ENCODE data around the gene FRMD3.

FRMD3 gene

DNA sequence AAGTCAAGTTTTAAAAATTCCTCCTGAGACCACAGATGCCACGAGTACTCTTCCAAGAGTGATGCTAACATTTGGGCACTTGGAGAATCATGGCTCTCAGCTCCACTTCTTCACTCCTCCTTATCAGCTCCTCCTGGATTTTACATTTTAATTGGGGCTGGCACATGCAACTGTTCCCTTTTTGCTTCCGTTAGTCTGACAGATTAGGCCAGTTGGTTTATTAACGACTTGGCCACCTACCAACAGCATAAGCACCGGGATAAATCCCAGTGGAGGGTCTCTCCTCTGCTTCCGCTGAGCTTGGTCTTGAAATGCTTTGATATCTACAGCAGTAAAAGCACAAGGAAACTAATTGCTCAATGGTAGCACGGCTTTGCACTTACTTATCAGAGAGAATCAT, 340.6 kb downstream of the FRMD3 start:
- Histone ChIP-seq H3K4me1 (ENCODE audit: control insufficient read depth, insufficient read depth, low read length) (no peaks in the 10 kb centered on the region), H3K27me3 (ENCODE audit: control insufficient read depth, insufficient read depth, low read length) (peaks cover 11% of the 10 kb centered on the region), H3K36me3 (ENCODE audit: control insufficient read depth, insufficient read depth, low read length) (no peaks in the 10 kb centered on the region), H3K4me3 (ENCODE audit: low read length) (no peak overlapping the region), H3K9me3 (ENCODE audit: control insufficient read depth, low read length) (no peaks in the 10 kb centered on the region), H3K9ac (ENCODE audit: low read length) (no peak overlapping the region)

DNA sequence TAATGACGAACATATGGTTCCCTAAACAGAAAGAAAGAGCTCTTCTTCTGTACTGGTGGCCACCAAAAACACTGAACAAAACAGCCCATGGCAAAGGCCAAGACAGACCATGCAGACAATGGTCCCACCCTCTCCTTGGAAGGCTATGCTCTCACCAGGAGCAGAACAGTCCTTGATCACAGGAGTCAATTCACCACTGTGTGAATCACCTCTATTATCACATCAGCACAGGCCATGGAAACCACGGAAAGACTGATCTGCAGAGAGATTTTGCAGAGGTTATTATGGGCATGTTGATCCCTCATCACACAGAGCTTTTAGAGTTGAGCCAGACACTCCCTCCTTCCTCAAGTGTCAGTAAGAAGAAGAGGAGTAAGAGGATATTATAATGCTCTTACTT, 341.3 kb downstream of the FRMD3 start:
- Histone ChIP-seq H3K4me1 (ENCODE audit: control insufficient read depth, insufficient read depth, low read length) (no peaks in the 10 kb centered on the region), H3K36me3 (ENCODE audit: control insufficient read depth, insufficient read depth, low read length) (no peaks in the 10 kb centered on the region), H3K4me3 (ENCODE audit: low read length) (no peak overlapping the region), H3K9me3 (ENCODE audit: control insufficient read depth, low read length) (no peaks in the 10 kb centered on the region), H3K9ac (ENCODE audit: low read length) (no peak overlapping the region), H3K27me3 (ENCODE audit: control insufficient read depth, insufficient read depth, low read length) (peaks cover 11% of the 10 kb centered on the region)

Measured in mucosa of stomach (tissue), 1 donor.